ACC112 (cell line): Measurements from ENCODE around the gene SLIT3.

Experiments
- H2AFZ ChIP-seq: fragments of 200-600 bp; sonication (generic); one replicate; pipeline ENCODE4 v1.6.0; 2017; ENCODE audit warnings: antibody characterized with exemption, low read length; ENCODE audit not compliant: unreplicated experiment
- H3K27ac ChIP-seq: fragments of 200-600 bp; sonication (generic); 2 replicates; pipeline ENCODE4 v1.5.1; 2014; ENCODE audit warnings: low read depth, mild to moderate bottlenecking, antibody characterized with exemption, low read length, moderate library complexity
- H3K27me3 ChIP-seq: fragments of 200-600 bp; sonication (generic); 2 replicates; pipeline ENCODE4 v1.6.1; 2014; ENCODE audit warnings: mild to moderate bottlenecking, antibody characterized with exemption, low read length, moderate library complexity, mixed read lengths; ENCODE audit not compliant: insufficient read depth
- H3K36me3 ChIP-seq: fragments of 200-600 bp; sonication (generic); 2 replicates; pipeline ENCODE4 v1.6.1; 2016; ENCODE audit warnings: mild to moderate bottlenecking, antibody characterized with exemption, low read length, moderate library complexity, mixed read lengths; ENCODE audit not compliant: insufficient read depth
- H3K4me1 ChIP-seq: fragments of 200-600 bp; sonication (generic); one replicate; pipeline ENCODE4 v1.6.1; 2016; ENCODE audit warnings: low read length, mixed read lengths; ENCODE audit not compliant: insufficient read depth, unreplicated experiment, control insufficient read depth
- H3K4me3 ChIP-seq: fragments of 200-600 bp; sonication (generic); 2 replicates; pipeline ENCODE4 v1.5.1; 2014; ENCODE audit warnings: mild to moderate bottlenecking, low read depth, low read length
- H3K79me2 ChIP-seq: fragments of 200-600 bp; sonication (generic); one replicate; pipeline ENCODE4 v1.6.0; 2016; ENCODE audit warnings: low read length; ENCODE audit not compliant: control insufficient read depth, unreplicated experiment, insufficient read depth

SLIT3 gene

DNA sequence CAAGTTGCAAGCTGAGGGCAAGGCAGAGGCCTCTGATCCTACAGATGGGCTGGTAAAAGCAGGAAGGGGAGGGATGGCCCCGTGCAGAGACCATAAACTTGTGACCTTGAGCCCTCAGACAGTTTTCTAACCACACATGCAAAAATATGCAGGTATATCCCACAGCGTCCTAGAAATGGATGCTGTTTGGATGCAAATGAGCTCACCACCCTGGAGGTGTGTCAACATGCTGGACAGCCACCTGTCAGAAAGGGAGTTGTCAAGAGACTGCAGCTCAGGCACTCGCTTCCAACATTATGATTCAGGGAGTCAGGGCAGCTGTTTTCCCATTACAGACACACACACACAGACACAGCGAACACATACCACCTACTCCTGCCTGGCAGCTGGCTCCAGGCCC lies 624.4 kb downstream of the SLIT3 start:
- Histone ChIP-seq H3K27ac (no peak overlapping the region), H3K4me1 (peaks cover 9% of the 10 kb centered on the region), H3K36me3 (no peaks in the 10 kb centered on the region), H2AFZ (no peak overlapping the region), H3K27me3 (no peaks in the 10 kb centered on the region), H3K79me2 (no peaks in the 10 kb centered on the region), H3K4me3 (no peak overlapping the region)

DNA sequence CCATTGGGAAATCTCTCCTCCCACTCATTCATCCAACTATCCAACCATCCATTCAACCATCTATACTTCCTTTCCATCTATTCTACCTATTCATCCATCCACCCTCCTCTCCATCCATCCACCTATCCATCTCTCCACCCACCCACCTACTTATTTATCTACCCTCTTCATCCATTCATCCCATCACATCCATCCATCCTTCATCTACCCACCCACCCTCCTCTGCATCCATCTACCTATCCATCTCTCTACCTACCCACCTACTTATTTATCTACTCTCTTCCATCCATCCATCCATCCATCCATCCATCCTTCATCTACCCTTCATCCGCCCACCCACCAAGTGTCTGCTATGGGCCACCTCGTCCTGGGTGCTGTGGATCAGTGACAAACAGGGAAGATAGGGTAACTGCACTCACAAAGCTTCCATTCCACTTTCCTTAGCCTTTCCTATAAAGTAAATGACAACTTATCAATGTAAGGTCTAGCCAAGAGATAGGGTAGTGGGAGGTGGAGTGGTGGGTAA lies 625.0 kb downstream of the SLIT3 start:
- Histone ChIP-seq H3K4me1 (peaks cover 3% of the 10 kb centered on the region), H2AFZ (no peak overlapping the region), H3K27ac (no peak overlapping the region), H3K4me3 (no peak overlapping the region), H3K36me3 (no peaks in the 10 kb centered on the region), H3K27me3 (no peaks in the 10 kb centered on the region), H3K79me2 (no peaks in the 10 kb centered on the region)

DNA sequence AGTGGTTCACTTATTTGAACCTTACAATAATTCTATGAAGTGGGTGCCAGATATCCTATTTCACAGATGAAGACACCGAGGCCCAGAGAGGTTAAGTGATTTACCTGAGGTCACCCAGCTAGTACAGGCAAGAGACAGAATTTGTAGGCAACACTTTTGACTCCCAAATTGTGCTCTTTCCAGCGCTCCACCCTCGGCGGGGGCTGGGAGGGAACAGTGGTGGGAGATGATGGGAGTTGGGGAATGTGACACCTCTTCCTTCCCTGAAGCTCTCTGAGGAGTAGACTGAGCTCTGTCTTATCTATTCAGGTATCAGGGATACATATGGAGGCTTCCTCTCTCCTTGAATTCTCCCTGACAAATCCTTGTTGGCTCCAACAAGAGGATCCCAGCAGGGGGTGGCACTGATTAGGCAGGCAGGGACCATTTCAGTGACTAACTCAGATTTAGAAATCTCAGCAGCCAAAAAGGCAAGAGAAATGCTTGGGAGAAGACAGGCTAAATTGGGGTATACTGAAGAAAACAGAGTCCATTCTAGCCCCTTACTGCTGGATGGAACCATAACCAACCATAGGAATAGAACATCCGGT lies 626.0 kb downstream of the SLIT3 start:
- no peak overlapping the region for H3K4me3 ChIP-seq
- H3K4me1 ChIP-seq, result no peaks in the 10 kb centered on the region
- no peaks in the 10 kb centered on the region for H3K36me3 ChIP-seq
- no peaks in the 10 kb centered on the region for H3K79me2 ChIP-seq
- H2AFZ ChIP-seq, result no peak overlapping the region
- no peak overlapping the region for H3K27ac ChIP-seq
- H3K27me3 ChIP-seq, result no peaks in the 10 kb centered on the region

DNA sequence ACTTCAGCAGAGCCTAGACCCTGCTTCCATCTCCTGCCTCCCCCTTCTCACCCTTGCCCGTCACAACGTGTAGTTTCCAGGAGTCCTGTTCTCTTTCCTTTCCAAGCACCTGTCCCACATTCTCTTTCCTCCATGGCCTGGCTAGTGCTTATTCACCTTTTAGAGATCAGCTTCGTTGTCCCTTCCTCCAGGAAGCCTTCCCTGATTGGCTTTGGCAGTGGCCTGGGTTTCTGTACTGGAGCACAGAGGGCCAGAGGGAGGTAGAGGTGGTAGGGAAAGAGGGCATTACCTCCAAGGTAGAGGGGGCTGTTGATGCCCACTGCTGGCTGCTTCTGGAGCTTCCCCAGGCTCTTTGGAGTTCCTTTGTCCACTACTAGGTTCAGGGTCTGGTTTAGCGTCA lies 628.1 kb downstream of the SLIT3 start:
- Histone ChIP-seq H3K27ac (no peak overlapping the region), H2AFZ (no peak overlapping the region), H3K36me3 (no peaks in the 10 kb centered on the region), H3K27me3 (no peaks in the 10 kb centered on the region), H3K4me1 (no peaks in the 10 kb centered on the region), H3K79me2 (no peaks in the 10 kb centered on the region), H3K4me3 (no peak overlapping the region)

DNA sequence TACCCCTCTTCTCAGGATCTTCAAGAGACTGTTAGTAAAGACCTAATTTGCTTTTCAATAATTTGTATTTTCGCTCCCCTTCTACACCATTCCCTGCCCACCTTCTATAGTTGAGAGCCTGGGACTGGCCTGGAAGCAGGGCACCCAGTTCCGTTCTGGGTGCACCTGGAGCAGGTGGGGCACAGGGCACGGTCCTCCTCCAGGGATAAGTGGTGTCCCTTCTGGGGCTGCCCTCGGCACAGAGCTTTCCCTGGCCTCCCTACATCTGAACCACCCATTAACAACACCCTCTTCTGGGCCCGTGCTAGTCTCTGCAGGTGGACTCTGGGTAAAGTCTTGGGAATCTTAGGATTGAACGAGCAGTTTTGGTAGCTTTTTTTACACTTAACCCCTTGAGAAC lies 628.9 kb downstream of the SLIT3 start:
- no peaks in the 10 kb centered on the region for H3K36me3 ChIP-seq
- no peaks in the 10 kb centered on the region for H3K79me2 ChIP-seq
- H3K4me1 ChIP-seq, result no peaks in the 10 kb centered on the region
- no peak overlapping the region for H3K27ac ChIP-seq
- H3K27me3 ChIP-seq, result no peaks in the 10 kb centered on the region
- H3K4me3 ChIP-seq, result no peak overlapping the region
- H2AFZ ChIP-seq, result no peak overlapping the region

DNA sequence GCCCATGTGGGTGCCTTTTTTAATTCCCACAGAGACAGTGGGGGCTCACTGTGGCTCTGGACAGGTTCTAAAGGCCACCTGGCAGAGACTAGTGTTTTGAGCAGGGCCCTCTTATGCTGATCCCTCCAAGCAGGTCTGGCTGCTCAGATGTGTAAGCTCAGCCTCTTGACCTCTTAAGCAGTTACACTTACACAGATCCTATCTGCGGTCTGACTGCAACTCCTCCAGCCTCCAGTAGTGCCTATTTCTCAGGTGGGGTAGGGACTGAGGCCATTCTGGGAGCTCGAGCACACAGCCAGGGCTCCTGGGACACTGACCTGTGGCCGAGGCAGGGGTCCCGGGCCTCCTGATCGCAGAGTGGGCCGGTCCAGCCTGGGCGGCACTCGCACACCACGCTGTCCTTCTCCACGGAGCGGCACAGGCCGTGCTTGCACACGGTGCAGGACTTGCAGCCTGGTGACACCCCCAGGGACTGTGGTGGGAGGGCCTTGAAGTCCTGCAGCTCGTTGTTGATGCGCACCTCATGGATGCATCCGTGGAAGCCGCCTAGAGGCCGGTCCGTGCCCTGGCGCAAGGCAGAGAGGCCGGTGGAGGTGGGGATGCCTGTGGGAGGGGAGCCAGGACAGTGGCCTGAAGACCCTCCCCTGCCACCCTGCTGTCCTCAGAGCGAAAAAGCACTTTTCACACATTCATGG lies 629.9 kb downstream of the SLIT3 start:
- Histone ChIP-seq H3K27ac (no peak overlapping the region), H3K27me3 (no peaks in the 10 kb centered on the region), H3K4me3 (no peak overlapping the region), H3K79me2 (no peaks in the 10 kb centered on the region), H3K36me3 (no peaks in the 10 kb centered on the region), H3K4me1 (no peaks in the 10 kb centered on the region), H2AFZ (no peak overlapping the region)

DNA sequence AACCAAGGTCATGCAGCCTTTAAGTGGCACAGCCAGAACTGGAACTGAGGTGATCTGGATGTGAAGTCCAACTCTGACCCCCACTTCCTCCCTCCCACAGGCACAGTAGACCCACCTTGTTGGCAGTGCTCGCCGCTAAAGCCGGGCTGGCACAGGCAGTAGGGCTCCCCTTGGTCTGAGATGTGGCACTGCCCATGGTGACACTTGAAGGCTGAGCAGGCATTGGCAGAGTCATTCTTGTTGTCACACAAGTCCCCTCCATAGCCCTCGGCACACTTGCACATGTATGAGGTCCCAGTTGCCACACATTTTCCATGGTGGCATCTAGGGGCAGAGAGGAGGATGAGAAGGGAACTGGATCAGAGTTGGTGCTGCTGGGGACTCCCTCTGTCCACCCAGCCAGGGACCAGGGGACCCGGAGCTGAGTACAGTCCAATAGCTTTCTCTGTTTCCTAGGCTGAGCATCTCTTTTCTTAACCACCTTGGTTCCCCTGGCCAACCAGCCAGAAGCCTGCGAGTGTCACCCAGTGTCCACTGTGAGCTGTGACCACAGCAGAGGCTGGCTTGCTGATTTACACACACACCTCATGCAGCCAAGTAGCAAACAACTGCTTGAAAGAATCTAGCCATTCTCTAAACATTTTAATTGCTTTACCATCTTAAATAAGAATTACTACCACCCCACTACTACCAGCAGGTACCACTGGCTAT lies 631.1 kb downstream of the SLIT3 start:
- H3K36me3 ChIP-seq, result no peaks in the 10 kb centered on the region
- H3K4me3 ChIP-seq, result no peak overlapping the region
- no peaks in the 10 kb centered on the region for H3K27me3 ChIP-seq
- no peak overlapping the region for H2AFZ ChIP-seq
- no peaks in the 10 kb centered on the region for H3K79me2 ChIP-seq
- H3K4me1 ChIP-seq, result no peaks in the 10 kb centered on the region
- no peak overlapping the region for H3K27ac ChIP-seq

DNA sequence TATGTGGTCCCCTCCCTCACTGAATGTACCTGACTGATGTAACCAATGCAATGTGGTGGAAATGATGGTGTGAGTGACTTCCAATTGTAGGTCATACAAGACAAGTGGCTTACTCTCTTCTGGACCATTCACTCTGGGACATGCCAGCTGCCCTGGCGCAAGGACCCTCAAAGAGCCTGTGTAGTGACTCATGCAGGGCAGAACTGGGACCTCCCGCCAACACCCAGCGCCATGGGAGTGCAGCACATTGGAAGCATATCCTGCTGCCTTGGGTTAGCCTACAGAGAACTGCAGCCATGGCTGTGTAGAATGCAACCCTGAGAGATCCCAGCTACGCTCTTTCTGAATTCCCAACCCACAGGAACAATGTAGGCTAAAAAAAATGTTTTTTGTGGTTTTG lies 631.8 kb downstream of the SLIT3 start:
- Histone ChIP-seq H3K4me3 (no peak overlapping the region), H2AFZ (no peak overlapping the region), H3K27me3 (no peaks in the 10 kb centered on the region), H3K36me3 (no peaks in the 10 kb centered on the region), H3K4me1 (no peaks in the 10 kb centered on the region), H3K27ac (no peak overlapping the region), H3K79me2 (no peaks in the 10 kb centered on the region)

DNA sequence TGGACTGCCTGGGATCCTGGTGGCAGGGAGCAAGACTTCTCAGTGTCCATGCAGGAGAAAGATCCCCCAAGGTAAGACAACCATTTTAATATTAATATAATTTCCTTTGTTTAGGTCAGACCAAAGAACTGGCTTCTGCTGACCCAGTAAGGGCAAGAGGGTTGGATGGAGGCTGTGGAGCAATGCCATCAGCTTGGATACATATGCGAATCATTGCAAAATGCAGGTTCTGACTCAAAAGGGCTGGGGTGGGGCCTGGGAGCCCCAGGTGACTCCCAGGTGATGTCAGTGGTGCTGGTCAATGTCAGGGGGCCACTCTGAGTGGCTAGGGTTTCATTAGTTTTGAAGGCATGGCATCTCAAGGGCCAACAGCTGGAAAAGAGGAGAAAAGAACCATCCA lies 632.9 kb downstream of the SLIT3 start:
- H3K27ac ChIP-seq, result no peak overlapping the region
- no peaks in the 10 kb centered on the region for H3K27me3 ChIP-seq
- no peak overlapping the region for H2AFZ ChIP-seq
- no peaks in the 10 kb centered on the region for H3K79me2 ChIP-seq
- no peaks in the 10 kb centered on the region for H3K36me3 ChIP-seq
- no peaks in the 10 kb centered on the region for H3K4me1 ChIP-seq
- H3K4me3 ChIP-seq, result no peak overlapping the region

DNA sequence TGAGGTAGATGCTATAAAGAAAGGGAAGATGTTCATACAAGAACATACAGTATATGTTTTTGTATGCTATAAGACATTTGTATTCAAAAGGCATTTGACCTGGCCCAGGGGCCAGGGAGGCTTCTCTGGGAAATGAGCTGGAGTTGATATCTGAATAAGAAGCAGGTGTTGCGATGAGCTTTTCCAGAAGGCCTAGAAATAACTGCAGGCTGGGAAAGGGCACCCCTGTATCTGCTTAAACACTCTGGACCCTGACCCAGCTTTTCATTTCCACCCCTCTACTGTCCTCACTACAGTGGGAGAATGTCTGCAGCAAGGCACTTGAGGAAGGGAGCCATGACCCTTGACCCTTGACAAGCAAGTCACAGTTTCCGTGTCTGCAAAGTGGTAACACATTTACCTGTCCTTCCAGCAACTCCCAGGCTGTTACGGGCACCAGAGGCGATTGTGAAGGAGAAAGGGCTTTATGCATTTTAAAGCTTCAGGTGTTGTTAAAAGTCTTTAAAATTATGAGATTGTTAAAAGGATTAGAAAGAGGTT lies 633.6 kb downstream of the SLIT3 start:
- Histone ChIP-seq H3K4me1 (no peaks in the 10 kb centered on the region), H3K27ac (no peak overlapping the region), H3K27me3 (no peaks in the 10 kb centered on the region), H3K36me3 (no peaks in the 10 kb centered on the region), H2AFZ (no peak overlapping the region), H3K79me2 (no peaks in the 10 kb centered on the region), H3K4me3 (no peak overlapping the region)
